ENCODE measurements around the gene GMPR.

Gene GMPR

GRCh38 chr6:16205377-16206144 is 32.8 kb upstream of the GMPR start:
- Histone ChIP-seq H3K27ac (ENCODE audit: low read depth, low read length) (peak overlapping the region; percentile 25; the same call in 1 of the 2 replicates), H2AFZ (ENCODE audit: low read length, unreplicated experiment) (peak overlapping the region; percentile 6), H3K36me3 (ENCODE audit: insufficient read depth, low read length) (no peaks in the 10 kb centered on the region), H3K4me1 (ENCODE audit: control insufficient read depth, insufficient read depth, low read length, unreplicated experiment) (peaks cover 17% of the 10 kb centered on the region), H3K79me2 (ENCODE audit: control insufficient read depth, insufficient read depth, low read length, unreplicated experiment) (no peaks in the 10 kb centered on the region), H3K4me3 (ENCODE audit: low read depth, low read length) (no peak overlapping the region), H3K27me3 (ENCODE audit: insufficient read depth, low read length) (peaks cover 4% of the 10 kb centered on the region; the same call in 1 of the 2 replicates)

DNA sequence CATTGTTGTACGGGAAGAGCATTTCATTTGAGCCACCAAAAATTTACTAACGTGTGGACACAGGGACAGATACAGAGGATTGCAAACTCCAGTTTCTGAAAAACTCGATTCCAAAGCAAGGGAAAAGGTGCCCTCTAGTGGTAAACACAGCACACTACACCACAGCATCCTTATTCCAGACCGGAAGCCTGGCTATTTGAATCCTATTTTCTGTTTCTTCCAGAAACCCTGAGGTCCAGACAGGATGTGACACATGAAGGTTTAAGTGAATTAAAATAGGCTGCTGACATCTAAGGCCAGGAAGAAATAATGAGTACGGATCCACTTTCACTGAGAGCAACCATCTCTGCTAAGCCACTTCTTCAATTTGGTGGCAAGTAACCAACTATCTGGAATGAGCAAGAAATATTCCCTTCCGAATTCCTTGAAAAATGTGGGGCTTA is 31.8 kb upstream of the GMPR start:
- Histone ChIP-seq H3K36me3 (ENCODE audit: insufficient read depth, low read length) (no peaks in the 10 kb centered on the region), H2AFZ (ENCODE audit: low read length, unreplicated experiment) (peak overlapping the region; percentile 85), H3K27ac (ENCODE audit: low read depth, low read length) (no peak overlapping the region), H3K79me2 (ENCODE audit: control insufficient read depth, insufficient read depth, low read length, unreplicated experiment) (no peaks in the 10 kb centered on the region), H3K4me3 (ENCODE audit: low read depth, low read length) (no peak overlapping the region), H3K4me1 (ENCODE audit: control insufficient read depth, insufficient read depth, low read length, unreplicated experiment) (peaks cover 13% of the 10 kb centered on the region), H3K27me3 (ENCODE audit: insufficient read depth, low read length) (no peaks in the 10 kb centered on the region)

DNA sequence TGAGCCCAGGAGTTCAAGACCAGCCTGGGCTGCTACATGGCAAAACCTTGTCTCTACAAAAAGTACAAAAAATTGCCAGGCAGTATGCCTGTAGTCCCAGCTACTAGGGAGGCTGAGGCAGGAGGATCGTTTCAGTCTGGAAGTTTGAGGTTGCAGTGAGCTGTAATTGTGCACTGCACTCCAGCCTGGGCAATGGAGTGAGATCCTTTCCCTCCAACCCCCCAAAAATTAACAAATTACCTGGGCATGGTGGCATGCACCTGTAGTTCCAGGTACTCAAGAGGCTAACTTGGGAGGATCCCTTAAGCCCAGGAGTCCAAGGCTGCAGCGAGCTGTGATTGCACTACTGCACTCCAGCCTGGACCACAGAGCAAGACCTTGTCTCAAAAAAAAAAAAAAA is 29.4 kb upstream of the GMPR start:
- Histone ChIP-seq H2AFZ (ENCODE audit: low read length, unreplicated experiment) (no peak overlapping the region), H3K4me3 (ENCODE audit: low read depth, low read length) (no peak overlapping the region), H3K79me2 (ENCODE audit: control insufficient read depth, insufficient read depth, low read length, unreplicated experiment) (no peaks in the 10 kb centered on the region), H3K4me1 (ENCODE audit: control insufficient read depth, insufficient read depth, low read length, unreplicated experiment) (peaks cover 13% of the 10 kb centered on the region), H3K27ac (ENCODE audit: low read depth, low read length) (no peak overlapping the region), H3K27me3 (ENCODE audit: insufficient read depth, low read length) (no peaks in the 10 kb centered on the region), H3K36me3 (ENCODE audit: insufficient read depth, low read length) (no peaks in the 10 kb centered on the region)

- Histone ChIP-seq H3K79me2 (ENCODE audit: control insufficient read depth, insufficient read depth, low read length, unreplicated experiment) (no peaks in the 10 kb centered on the region), H3K36me3 (ENCODE audit: insufficient read depth, low read length) (no peaks in the 10 kb centered on the region), H3K27me3 (ENCODE audit: insufficient read depth, low read length) (no peaks in the 10 kb centered on the region), H3K4me3 (ENCODE audit: low read depth, low read length) (no peak overlapping the region), H3K27ac (ENCODE audit: low read depth, low read length) (no peak overlapping the region), H2AFZ (ENCODE audit: low read length, unreplicated experiment) (no peak overlapping the region), H3K4me1 (ENCODE audit: control insufficient read depth, insufficient read depth, low read length, unreplicated experiment) (peaks cover 13% of the 10 kb centered on the region)
These were observed 28.8 kb upstream of the GMPR start for GRCh38 chr6:16209539-16209938.

DNA sequence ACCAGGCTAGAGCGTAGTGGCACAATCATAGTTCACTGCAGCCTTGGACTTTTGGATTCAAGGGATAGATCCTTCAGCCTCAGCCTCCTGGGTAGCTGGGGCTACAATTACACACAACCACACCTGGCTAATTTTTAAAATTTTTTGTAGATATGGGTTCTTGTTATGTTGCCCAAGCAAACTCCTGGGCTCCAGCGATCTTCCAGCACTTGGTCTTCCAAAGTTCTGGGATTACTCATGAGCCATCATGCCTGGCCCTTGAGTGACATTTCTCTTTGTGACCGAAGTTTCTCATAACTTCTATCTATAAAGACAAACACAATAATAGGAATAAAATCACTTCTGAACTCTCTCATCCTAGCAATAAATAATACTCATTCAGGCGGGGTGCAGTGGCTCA is 26.1 kb upstream of the GMPR start:
- Histone ChIP-seq H3K27ac (ENCODE audit: low read depth, low read length) (no peak overlapping the region), H3K36me3 (ENCODE audit: insufficient read depth, low read length) (no peaks in the 10 kb centered on the region), H3K4me3 (ENCODE audit: low read depth, low read length) (no peak overlapping the region), H3K79me2 (ENCODE audit: control insufficient read depth, insufficient read depth, low read length, unreplicated experiment) (no peaks in the 10 kb centered on the region), H3K27me3 (ENCODE audit: insufficient read depth, low read length) (no peaks in the 10 kb centered on the region), H2AFZ (ENCODE audit: low read length, unreplicated experiment) (no peak overlapping the region), H3K4me1 (ENCODE audit: control insufficient read depth, insufficient read depth, low read length, unreplicated experiment) (peaks cover 15% of the 10 kb centered on the region)

- Histone ChIP-seq H2AFZ (ENCODE audit: low read length, unreplicated experiment) (no peak overlapping the region), H3K36me3 (ENCODE audit: insufficient read depth, low read length) (no peaks in the 10 kb centered on the region), H3K27ac (ENCODE audit: low read depth, low read length) (no peak overlapping the region), H3K4me1 (ENCODE audit: control insufficient read depth, insufficient read depth, low read length, unreplicated experiment) (peaks cover 15% of the 10 kb centered on the region), H3K79me2 (ENCODE audit: control insufficient read depth, insufficient read depth, low read length, unreplicated experiment) (no peaks in the 10 kb centered on the region), H3K27me3 (ENCODE audit: insufficient read depth, low read length) (no peaks in the 10 kb centered on the region), H3K4me3 (ENCODE audit: low read depth, low read length) (no peak overlapping the region)
These were observed 21.8 kb upstream of the GMPR start for GRCh38 chr6:16216501-16217155.

DNA sequence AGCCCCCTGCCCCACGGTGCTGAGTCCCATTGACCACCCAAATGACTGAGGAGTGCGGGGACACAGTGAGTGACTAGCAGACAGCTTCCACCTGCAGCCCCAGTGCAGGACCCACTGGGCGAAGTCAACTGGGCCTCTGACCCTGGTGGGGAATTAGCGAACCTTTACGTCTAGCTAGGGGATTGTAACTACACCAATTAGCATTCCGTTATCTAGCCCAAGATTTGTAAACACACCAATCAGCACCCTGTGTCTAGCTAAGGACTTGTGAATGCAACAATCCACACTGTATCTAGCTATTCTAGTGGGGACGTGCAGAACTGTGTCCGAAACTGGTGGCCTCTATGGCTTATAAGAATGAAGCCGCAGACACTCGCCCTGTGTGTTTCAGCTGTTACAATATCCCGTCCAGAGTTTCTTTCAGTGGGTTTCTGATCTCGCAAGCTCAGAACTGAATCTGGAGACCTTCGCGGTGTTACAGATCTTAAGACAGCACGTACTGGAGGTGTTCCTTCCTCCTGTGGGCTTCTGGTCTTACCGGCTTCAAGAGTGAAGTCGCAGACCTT is 21.1 kb upstream of the GMPR start:
- H2AFZ ChIP-seq (ENCODE audit: low read length, unreplicated experiment), result no peak overlapping the region
- H3K36me3 ChIP-seq (ENCODE audit: insufficient read depth, low read length), result no peaks in the 10 kb centered on the region
- H3K4me1 ChIP-seq (ENCODE audit: control insufficient read depth, insufficient read depth, low read length, unreplicated experiment), result peaks cover 15% of the 10 kb centered on the region
- H3K27me3 ChIP-seq (ENCODE audit: insufficient read depth, low read length), result no peaks in the 10 kb centered on the region
- no peak overlapping the region for H3K4me3 ChIP-seq (ENCODE audit: low read depth, low read length)
- H3K79me2 ChIP-seq (ENCODE audit: control insufficient read depth, insufficient read depth, low read length, unreplicated experiment), result no peaks in the 10 kb centered on the region
- no peak overlapping the region for H3K27ac ChIP-seq (ENCODE audit: low read depth, low read length)

DNA sequence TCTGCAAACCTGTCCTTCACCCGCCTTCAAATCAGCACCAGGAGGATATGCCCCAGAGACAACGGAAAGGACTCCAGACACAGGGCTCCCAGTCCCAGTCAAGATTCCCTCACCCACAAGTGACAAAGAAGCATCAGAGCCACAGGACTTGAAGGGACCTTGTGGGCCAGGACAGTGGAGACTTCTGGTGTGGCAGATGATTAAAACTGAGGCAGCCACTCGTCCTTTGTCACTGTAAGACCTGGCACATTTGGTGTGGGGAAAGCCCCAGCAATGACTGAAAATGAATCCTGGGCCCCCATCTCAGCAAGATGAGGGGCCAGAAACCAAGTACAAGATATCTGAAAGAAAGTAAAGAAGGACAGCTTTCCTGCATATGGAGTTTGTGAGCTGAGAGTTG is 15.6 kb upstream of the GMPR start:
- Histone ChIP-seq H3K79me2 (ENCODE audit: control insufficient read depth, insufficient read depth, low read length, unreplicated experiment) (no peaks in the 10 kb centered on the region), H2AFZ (ENCODE audit: low read length, unreplicated experiment) (no peak overlapping the region), H3K27me3 (ENCODE audit: insufficient read depth, low read length) (no peaks in the 10 kb centered on the region), H3K36me3 (ENCODE audit: insufficient read depth, low read length) (no peaks in the 10 kb centered on the region), H3K27ac (ENCODE audit: low read depth, low read length) (no peak overlapping the region), H3K4me3 (ENCODE audit: low read depth, low read length) (no peak overlapping the region), H3K4me1 (ENCODE audit: control insufficient read depth, insufficient read depth, low read length, unreplicated experiment) (no peaks in the 10 kb centered on the region)

- Histone ChIP-seq H3K4me1 (ENCODE audit: control insufficient read depth, insufficient read depth, low read length, unreplicated experiment) (no peaks in the 10 kb centered on the region), H3K4me3 (ENCODE audit: low read depth, low read length) (no peak overlapping the region), H3K79me2 (ENCODE audit: control insufficient read depth, insufficient read depth, low read length, unreplicated experiment) (no peaks in the 10 kb centered on the region), H2AFZ (ENCODE audit: low read length, unreplicated experiment) (no peak overlapping the region), H3K27ac (ENCODE audit: low read depth, low read length) (no peak overlapping the region), H3K27me3 (ENCODE audit: insufficient read depth, low read length) (no peaks in the 10 kb centered on the region), H3K36me3 (ENCODE audit: insufficient read depth, low read length) (no peaks in the 10 kb centered on the region)
These were observed 15.0 kb upstream of the GMPR start for GRCh38 chr6:16223362-16223761.

- Histone ChIP-seq H3K79me2 (ENCODE audit: control insufficient read depth, insufficient read depth, low read length, unreplicated experiment) (no peaks in the 10 kb centered on the region), H3K4me3 (ENCODE audit: low read depth, low read length) (no peak overlapping the region), H2AFZ (ENCODE audit: low read length, unreplicated experiment) (no peak overlapping the region), H3K27me3 (ENCODE audit: insufficient read depth, low read length) (no peaks in the 10 kb centered on the region), H3K4me1 (ENCODE audit: control insufficient read depth, insufficient read depth, low read length, unreplicated experiment) (no peaks in the 10 kb centered on the region), H3K27ac (ENCODE audit: low read depth, low read length) (no peak overlapping the region), H3K36me3 (ENCODE audit: insufficient read depth, low read length) (no peaks in the 10 kb centered on the region)
These were observed 14.0 kb upstream of the GMPR start for GRCh38 chr6:16224409-16224808.
